ENCODE results near the gene NBR1. TPM values are rescaled to one million over a fixed set of nuclear protein-coding genes. Genes with fewer than 3 reads are reported as not detected.
"Not testable (repeated sequence)": the region's sequence is repeated elsewhere in the genome, so short reads cannot be mapped to it uniquely, and the experiment has no call there.

The NBR1 gene
- total RNA-seq, 2 donors from 2014 or later: 56.7 to 89.2 TPM

DNA sequence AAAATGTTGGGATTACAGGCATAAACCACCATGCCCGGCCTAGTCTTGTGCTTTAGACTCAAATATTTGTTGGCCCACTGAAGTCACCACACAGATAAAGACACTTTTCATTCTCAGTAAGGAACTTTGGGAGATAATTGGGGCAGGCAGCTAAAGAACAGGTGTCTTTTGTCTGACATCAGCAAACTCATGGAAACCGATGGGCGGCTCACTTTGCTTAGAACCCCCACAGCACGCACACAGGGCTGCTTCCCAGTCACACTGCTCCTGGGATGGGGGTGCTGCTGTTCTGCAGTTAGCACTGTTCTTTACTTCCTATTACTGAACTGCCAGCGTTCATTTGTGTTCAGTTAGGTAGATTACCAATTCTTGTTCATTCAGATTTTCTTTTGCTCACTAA is 27.8 kb upstream of the NBR1 start:
- no peak for ATAC-seq
- Mint-ChIP-seq H3K9me3 (no peaks in the 10 kb centered on the region), H3K27ac (no peak overlapping the region), H3K36me3 (peaks cover 0 to 5% of the 10 kb centered on the region in 2 donors)
- no peak for DNase-seq (ENCODE audit: low spot score in 2 of 2)

DNA sequence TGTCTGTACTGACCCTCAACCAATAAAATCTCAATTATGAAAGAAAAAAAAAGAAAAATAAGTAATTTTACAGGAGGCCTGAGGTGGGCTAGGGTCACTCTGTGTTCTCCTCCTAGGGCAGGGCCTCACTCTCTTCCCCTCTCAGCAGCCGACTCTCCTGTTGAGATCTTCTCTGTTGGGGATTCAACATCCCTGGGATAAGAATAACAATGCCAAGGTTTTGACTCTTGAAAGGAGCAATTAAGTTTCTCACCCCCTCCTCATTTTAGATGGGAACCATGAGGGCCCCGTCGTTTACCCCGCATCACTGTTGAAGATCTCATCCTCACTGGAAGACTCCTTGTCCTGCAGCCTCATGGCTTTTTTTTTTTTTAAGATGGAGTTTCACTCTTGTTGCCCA is 24.4 kb upstream of the NBR1 start:
- DNase-seq (ENCODE audit: low spot score in 2 of 2) (no peak), ATAC-seq (no peak)
- no peak overlapping the region for H3K27ac Mint-ChIP-seq
- no peaks in the 10 kb centered on the region for H3K36me3 Mint-ChIP-seq
- H3K9me3 Mint-ChIP-seq: no peaks in the 10 kb centered on the region

DNA sequence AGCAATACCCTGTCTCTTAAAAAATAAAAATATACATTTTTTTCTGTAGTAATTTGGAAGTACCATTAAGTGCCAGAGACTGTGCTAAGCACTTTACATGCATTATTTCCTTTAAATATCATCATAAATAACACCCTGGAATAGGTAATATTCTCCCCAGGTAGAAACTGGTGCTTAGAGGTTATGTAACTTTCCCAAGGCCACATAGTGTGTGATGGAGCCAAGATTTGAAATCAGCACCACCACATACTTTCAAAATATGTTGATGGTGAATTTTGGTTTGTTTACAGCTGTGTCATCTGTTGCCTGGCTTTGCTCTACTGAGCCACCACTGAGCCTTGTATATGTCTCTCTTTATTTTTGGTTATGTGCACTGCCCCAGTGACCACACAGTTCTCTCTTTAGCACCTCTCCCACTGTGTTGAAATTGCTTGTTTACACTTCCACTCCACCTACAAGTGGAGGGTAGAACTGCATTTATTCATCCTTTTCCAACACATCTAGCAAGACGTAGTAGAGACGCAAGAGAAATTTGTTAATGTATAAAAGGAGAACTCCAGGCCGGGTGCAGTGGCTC is 19.0 kb upstream of the NBR1 start:
- Mint-ChIP-seq H3K36me3 (peaks cover 7 to 9% of the 10 kb centered on the region in 2 donors), H3K9me3 (peaks cover 0 to 5% of the 10 kb centered on the region in 2 donors), H3K27ac (no peak overlapping the region)
- ATAC-seq (no peak), DNase-seq (ENCODE audit: low spot score in 2 of 2) (no peak)

DNA sequence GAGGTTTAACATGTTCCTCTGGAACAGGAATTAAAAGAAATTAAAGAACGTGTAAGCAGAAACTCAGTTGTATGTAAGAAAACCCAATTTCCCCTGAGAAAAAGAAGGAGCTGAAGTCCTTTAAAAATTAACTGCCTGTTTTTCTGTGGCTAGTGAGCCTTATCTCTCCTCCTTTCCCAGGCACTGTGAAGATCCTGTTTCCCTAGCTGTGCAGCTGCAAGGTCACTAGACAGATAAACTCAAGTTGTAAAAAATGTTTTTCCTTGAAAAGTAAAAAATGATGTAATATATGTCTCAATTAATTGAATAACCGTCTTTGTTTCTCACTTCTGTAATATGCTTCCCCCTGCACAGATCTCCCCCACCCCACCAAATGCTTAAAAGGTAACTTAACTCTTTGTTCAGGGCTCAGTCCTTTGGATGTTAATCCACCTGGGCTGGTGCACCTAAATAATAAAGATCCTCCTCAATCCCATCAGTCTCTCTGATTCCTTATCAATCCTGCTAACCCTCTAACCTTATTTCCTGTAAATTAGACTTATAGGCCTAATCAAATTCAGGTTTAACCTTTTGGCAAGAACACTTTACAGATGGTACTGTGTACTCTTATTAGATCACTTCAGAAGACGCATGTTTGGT is 17.7 kb upstream of the NBR1 start:
- H3K9me3 Mint-ChIP-seq; ATAC-seq; DNase-seq (ENCODE audit: low spot score in 2 of 2); H3K36me3 Mint-ChIP-seq: not testable (repeated sequence)
- peak overlapping the region in 1 of 2 donors; percentile 34 for H3K27ac Mint-ChIP-seq

DNA sequence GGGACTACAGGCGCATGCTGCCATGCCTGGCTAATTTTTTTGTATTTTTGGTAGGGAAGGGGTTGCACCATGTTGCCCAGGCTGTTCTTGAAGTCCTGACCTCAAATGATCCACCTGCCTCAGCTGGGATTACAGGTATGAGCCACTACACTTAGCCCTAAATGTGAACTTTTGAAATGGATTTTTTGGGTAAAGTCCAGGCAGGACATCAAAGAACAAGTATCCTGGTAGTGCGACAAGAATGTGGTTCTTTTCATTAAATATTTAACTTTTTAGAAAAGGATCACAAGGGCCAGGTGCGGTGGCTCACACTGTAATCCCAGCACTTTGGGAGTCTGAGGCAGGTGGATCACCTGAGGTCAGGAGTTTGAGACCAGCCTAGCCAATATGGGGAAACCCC is 15.3 kb upstream of the NBR1 start:
- H3K9me3 Mint-ChIP-seq: peaks cover 0 to 5% of the 10 kb centered on the region in 2 donors
- no peak overlapping the region for H3K27ac Mint-ChIP-seq
- no peak for ATAC-seq
- peaks cover 7 to 9% of the 10 kb centered on the region in 2 donors for H3K36me3 Mint-ChIP-seq
- no peak for DNase-seq (ENCODE audit: low spot score in 2 of 2)

DNA sequence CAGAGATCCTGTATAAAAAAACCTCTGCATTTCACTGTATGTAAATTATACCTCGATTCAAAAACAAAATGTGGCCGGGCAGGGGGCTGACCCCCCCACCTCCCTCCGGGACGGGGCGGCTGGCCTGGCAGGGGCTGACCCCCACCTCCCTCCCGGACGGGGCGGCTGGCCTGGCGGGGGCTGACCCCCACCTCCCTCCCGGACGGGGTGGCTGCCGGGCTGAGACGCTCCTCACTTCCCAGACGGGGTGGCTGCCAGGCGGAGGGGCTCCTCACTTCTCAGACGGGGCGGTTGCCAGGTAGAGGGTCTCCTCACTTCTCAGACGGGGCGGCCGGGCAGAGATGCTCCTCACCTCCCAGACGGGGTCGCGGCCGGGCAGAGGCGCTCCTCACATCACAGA is 11.8 kb upstream of the NBR1 start:
- H3K36me3 Mint-ChIP-seq; ATAC-seq; H3K9me3 Mint-ChIP-seq; DNase-seq (ENCODE audit: low spot score in 2 of 2): not testable (repeated sequence)
- H3K27ac Mint-ChIP-seq: peak overlapping the region in 1 of 2 donors; percentile 79

DNA sequence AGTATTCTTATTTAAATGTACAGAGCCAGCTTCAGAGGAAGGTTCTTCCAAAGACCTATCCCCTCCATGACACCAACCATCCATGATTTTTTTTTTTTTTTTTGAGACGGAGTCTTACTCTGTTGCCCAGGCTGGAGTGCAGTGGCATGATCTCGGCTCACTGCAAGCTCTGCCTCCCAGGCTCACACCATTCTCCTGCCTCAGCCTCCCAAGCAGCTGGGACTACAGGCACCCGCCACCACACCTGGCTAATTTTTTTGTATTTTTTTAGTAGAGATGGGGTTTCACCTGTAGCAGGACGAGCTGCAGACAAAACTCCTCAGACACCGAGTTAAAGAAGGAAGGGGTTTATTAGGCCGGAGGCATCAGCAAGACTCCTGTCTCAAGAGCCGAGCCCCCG is 11.1 kb upstream of the NBR1 start:
- not testable (repeated sequence) for H3K9me3 Mint-ChIP-seq; H3K27ac Mint-ChIP-seq; H3K36me3 Mint-ChIP-seq; ATAC-seq; DNase-seq (ENCODE audit: low spot score in 2 of 2)

DNA sequence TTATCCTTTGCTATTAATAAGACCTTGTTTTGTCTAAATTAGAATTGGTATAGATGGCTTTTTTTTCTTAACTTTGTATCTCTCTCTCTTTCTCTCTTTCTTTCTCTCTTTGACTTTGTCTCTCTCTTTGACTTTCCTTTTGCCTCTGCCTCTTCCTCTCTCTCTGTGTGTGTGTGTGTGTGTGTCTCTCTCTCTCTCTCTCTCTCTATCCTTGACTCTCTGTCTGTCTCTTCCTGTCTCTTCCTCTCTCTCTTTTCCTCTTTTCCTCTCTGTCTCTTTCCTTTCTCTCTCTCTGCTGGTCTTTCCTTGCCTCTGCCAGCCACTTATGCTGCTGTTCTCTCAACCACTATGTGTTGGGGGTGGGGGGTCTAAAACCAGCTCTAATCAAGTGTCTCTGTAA is 5.0 kb upstream of the NBR1 start:
- not testable (repeated sequence) for DNase-seq (ENCODE audit: low spot score in 2 of 2); ATAC-seq; H3K27ac Mint-ChIP-seq; H3K9me3 Mint-ChIP-seq; H3K36me3 Mint-ChIP-seq

DNA sequence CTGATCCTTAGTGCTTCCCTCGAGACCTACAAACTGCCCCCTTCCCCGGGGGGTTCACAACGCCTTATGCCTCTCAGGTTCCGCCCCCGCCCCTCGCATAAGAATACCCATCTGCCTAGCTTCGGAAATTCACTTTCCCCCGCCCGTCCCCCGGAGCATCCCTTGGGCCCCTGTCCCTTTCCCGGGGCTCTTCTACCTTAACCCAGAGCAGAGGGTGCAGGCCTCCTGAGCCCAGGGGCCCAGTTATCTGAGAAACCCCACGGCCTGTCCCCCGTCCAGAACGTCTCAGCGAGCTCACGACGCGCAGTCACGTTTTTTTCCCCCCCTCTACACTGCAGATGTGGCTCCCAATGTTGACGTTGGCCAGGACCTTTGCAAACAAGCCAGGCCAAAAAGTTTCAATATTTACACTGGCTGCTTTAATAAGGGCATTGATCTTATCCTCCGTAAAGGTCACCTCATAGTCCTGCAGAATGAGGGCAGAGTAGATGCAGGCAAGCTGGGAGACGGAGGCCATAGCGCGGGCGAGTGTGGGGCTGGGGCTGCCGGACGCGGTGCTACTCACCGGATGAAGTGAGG is 1.4 kb upstream of the NBR1 start:
- H3K36me3 Mint-ChIP-seq: no peaks in the 10 kb centered on the region
- peak; percentile 16 to 19 for ATAC-seq
- H3K9me3 Mint-ChIP-seq: no peaks in the 10 kb centered on the region
- H3K27ac Mint-ChIP-seq: no peak overlapping the region
- peak in 1 of 2 donors; percentile 6 for DNase-seq (ENCODE audit: low spot score in 2 of 2)

DNA sequence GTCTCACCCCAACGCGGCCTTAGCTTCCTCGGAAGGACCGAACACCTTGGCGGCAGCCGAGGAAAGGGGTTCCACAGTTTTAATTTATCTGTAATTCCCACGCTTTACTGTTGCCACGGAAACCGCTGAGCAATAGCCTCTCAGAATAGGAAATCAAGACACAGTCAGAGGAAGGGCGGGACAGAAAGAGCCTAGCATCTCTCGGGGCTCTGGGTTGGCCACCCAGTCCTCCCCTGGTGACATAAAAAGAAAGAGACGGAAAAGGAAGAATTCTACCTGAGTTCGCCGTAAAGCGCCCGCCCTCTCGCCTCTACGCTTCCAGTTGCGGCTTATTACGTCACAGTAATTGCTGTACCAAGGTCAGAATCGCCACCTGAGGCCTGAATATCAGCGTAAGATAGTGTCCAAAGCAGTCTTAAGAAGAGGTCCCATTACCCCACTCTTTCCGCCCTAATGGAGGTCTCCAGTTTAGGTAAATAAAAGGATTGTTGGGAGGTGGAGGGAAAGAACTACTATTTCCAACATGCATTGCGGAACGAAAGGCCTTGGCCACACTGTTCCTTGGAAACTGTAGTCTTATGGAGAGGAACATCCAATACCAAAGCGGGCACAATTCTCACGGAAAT is 761 bp upstream of the NBR1 start:
- peak; percentile 80 to 90 for DNase-seq (ENCODE audit: low spot score in 2 of 2)
- no peaks in the 10 kb centered on the region for H3K9me3 Mint-ChIP-seq
- peak; percentile 81 to 87 for ATAC-seq
- H3K36me3 Mint-ChIP-seq: no peaks in the 10 kb centered on the region
- no peak overlapping the region for H3K27ac Mint-ChIP-seq

DNA sequence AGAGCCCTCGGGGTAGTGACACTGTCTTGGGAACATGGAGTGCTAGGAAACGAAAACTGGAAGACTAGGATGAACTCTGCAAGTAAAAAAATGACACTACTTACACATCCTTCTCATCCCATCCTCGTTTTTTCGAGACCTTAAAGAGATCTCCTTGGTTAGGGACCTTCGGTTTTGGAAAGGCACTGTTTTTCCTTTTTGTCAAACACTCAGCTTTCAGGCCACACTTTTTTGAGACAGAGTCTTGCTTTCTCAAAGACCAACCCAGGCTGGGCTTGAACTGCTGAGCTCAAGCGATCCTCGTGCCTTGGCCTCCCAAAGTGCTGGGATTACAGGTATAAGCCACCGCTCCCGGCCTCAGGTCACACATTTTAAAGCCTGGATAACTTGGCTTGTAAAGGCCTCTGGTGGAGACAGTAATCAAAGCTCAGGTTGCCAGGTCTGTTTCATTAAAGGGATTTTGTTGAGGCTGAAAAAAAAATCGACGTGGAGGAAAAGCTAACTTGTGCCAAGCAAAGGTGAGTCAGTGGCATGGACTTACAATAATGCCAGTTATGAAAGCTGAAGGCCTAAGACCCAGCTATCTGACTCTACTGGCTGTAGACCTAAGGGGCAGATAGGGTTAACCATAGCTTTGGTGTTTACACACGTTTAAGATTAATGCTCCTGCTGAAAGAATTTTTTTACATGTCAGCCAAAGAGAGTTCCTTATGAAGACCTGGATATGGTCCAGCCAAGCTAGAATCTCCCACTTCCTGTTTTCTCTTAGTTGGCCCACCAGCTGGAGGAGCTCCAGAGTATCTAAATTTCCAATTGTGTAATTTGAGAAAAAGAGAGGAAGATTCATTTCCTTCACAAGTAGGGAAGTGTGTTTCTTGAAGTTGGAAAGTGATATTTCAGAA is 823 bp downstream of the NBR1 start:
- Mint-ChIP-seq H3K9me3 (no peaks in the 10 kb centered on the region), H3K27ac (no peak overlapping the region), H3K36me3 (peaks cover 0 to 6% of the 10 kb centered on the region in 2 donors)
- no peak for ATAC-seq
- DNase-seq (ENCODE audit: low spot score in 2 of 2): no peak

DNA sequence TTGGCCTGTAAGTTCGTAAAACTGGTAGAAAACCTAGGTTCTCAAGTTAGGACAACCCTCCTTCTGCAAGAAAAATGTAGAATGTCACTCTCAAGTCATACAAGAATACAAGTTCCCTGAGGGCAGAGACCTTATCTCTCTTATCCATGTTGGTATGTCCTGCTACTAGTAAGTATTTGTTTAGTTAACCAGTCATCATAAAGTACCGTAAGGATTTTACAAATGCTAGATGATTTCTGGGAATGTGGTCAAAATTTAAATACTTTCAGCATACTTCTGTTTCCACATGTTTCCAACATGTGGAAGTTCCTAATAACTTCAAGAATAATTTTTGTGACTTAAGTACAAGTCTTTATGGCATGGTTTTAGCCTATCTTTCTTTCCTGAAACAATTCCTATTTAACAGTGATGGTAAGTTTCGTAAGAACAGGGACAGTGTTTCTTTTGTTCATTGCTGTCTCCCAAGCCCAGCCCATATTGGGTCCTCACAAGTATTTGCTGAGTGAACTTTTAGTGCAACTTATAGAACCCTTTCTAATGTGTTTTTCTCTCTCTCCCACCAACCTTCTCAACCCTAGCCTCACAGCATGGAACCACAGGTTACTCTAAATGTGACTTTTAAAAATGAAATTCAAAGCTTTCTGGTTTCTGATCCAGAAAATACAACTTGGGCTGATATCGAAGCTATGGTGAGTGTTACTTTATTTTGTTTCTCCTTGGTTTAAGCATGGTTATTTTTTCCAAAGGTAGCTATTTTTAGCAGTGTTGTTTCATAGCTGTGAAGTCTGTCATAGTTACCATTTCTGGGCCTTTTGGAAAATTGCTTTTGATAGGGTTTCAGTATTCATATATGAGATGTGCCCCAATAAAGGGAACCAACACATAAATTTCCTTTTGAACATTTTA is 4.5 kb downstream of the NBR1 start:
- ATAC-seq (peak in 1 of 2 donors; percentile 3), DNase-seq (ENCODE audit: low spot score in 2 of 2) (no peak)
- Mint-ChIP-seq H3K36me3 (peaks cover 0 to 6% of the 10 kb centered on the region in 2 donors), H3K27ac (peak overlapping the region; percentile 89 to 93), H3K9me3 (no peaks in the 10 kb centered on the region)

DNA sequence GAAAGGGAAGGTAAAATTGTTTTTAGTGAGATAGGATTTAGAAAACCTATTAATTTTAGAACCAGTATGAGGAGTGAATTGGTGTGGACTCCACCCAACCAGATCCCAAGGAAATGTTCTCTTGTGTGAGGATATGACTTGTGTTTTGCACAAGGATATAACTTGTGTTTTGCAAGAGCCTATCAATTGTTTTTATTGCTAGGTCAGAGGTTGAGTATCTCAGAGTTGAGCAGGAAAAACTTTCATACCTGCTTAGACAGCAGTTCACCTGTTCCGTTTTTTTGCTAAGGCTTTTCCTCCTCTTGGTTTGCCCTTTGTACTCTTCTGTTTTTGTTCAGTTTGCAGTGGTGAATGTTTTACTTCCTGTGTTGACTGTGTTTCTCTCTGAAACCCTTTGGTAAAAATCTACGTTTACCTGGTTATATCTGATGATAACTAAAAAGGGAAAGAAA is 5.1 kb downstream of the NBR1 start:
- DNase-seq (ENCODE audit: low spot score in 2 of 2) (no peak), ATAC-seq (peak in 1 of 2 donors; percentile 4)
- H3K9me3 Mint-ChIP-seq: no peaks in the 10 kb centered on the region
- peak overlapping the region; percentile 89 to 93 for H3K27ac Mint-ChIP-seq
- peaks cover 0 to 6% of the 10 kb centered on the region in 2 donors for H3K36me3 Mint-ChIP-seq

DNA sequence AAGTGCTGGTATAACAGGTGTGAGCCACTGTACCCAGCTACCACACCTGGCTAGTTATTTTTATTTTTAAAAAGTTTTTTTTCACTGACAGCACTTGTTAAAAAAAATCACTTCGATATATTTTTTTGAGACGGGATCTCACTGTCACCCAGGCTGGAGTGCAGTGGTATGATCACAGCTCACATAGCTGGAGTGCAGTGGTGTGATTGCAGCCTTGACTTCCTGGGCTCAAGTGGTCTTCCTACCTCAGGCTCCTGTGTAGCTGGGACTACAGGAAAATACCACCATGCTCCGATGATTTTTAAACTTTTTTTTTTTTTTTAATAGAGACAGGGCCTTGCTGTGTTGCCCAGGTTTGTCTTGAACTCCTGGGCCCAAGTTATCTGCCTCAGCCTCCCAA is 12.9 kb downstream of the NBR1 start:
- no peak for ATAC-seq
- H3K27ac Mint-ChIP-seq: no peak overlapping the region
- DNase-seq (ENCODE audit: low spot score in 2 of 2): no peak
- peaks cover 8 to 11% of the 10 kb centered on the region in 2 donors for H3K36me3 Mint-ChIP-seq
- no peaks in the 10 kb centered on the region for H3K9me3 Mint-ChIP-seq

DNA sequence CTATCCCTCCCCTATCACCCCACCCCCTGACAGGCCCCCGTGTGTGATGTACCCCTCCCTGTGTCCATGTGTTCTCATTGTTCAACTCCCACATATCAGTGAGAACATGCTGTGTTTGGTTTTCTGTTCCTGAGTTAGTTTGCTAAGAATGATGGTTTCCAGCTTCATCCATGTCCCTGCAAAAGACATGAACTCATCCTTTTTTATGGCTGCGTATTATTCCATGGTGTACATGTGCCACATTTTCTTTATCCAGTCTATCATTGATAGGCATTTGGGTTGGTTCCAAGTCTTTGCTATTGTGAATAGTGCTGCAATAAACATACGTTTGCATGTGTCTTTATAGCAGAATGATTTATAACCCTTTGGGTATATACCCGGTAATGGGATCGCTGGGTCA is 15.6 kb downstream of the NBR1 start:
- H3K27ac Mint-ChIP-seq; DNase-seq (ENCODE audit: low spot score in 2 of 2); ATAC-seq; H3K9me3 Mint-ChIP-seq: not testable (repeated sequence)
- peaks cover 8 to 15% of the 10 kb centered on the region in 2 donors for H3K36me3 Mint-ChIP-seq

DNA sequence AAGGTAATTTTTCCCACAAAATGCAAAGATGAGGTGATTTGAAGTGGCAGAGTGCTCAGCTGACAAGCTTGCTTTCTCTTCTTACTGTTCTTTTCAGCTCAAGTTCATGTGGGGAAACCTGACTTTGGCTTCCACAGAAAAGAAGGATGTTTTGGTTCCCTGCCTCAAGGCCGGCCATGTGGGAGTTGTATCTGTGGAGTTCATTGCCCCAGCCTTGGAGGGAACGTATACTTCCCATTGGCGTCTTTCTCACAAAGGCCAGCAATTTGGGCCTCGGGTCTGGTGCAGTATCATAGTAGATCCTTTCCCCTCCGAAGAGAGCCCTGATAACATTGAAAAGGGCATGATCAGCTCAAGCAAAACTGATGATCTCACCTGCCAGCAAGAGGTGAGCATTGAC is 22.2 kb downstream of the NBR1 start:
- no peaks in the 10 kb centered on the region for H3K9me3 Mint-ChIP-seq
- H3K27ac Mint-ChIP-seq: no peak overlapping the region
- H3K36me3 Mint-ChIP-seq: peaks cover 15 to 20% of the 10 kb centered on the region in 2 donors
- ATAC-seq (no peak), DNase-seq (ENCODE audit: low spot score in 2 of 2) (no peak)

All from activated naive CD4-positive, alpha-beta T cell treated with anti-CD3 and anti-CD28 coated beads, Interleukin-2, amount 50 U/mL, for 72 hours (primary cell).